ENCODE measurements around the gene PDHB.

GRCh38 chr3:58418227-58418626, 15.4 kb downstream of the PDHB start:
- TF ChIP-seq POLR2A (IDR thresholded peaks at IDR 0.05) = no peak
- TF ChIP-seq, protein P1, sequence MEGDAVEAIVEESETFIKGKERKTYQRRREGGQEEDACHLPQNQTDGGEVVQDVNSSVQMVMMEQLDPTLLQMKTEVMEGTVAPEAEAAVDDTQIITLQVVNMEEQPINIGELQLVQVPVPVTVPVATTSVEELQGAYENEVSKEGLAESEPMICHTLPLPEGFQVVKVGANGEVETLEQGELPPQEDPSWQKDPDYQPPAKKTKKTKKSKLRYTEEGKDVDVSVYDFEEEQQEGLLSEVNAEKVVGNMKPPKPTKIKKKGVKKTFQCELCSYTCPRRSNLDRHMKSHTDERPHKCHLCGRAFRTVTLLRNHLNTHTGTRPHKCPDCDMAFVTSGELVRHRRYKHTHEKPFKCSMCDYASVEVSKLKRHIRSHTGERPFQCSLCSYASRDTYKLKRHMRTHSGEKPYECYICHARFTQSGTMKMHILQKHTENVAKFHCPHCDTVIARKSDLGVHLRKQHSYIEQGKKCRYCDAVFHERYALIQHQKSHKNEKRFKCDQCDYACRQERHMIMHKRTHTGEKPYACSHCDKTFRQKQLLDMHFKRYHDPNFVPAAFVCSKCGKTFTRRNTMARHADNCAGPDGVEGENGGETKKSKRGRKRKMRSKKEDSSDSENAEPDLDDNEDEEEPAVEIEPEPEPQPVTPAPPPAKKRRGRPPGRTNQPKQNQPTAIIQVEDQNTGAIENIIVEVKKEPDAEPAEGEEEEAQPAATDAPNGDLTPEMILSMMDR (IDR thresholded peaks at IDR 0.05) = no peak
